Mesodermal cell (in vitro differentiated cells): ENCODE data around the gene HSPA4L.

Experiments used
- H3K27ac ChIP-seq: 2 replicates; pipeline ENCODE4 v1.7.0; 2013; ENCODE audit warnings: mild to moderate bottlenecking, low read depth, low read length, moderate library complexity; ENCODE audit not compliant: severe bottlenecking
- H3K36me3 ChIP-seq: 2 replicates; pipeline ENCODE4 v1.7.1; 2013; ENCODE audit warnings: mild to moderate bottlenecking, low read length, moderate library complexity; ENCODE audit not compliant: control insufficient read depth, insufficient read depth
- H3K4me1 ChIP-seq: one replicate; pipeline ENCODE4 v1.7.1; 2013; ENCODE audit warnings: mild to moderate bottlenecking, low read length; ENCODE audit not compliant: insufficient read depth, control insufficient read depth, poor library complexity, severe bottlenecking
- H3K4me3 ChIP-seq: 2 replicates; pipeline ENCODE4 v1.7.0; 2013; ENCODE audit warnings: low read length, control low read depth, mild to moderate bottlenecking; ENCODE audit not compliant: insufficient read depth, poor library complexity, severe bottlenecking; ENCODE audit errors: extremely low read depth
- H3K9me3 ChIP-seq: 2 replicates; pipeline ENCODE4 v1.7.1; 2013; ENCODE audit warnings: mild to moderate bottlenecking, low read length, moderate library complexity; ENCODE audit not compliant: control insufficient read depth
- WGBS, 2 experiments: methylation state at CpG; one replicate each; pipeline ENCODE4 v1.1.5; 2013; ENCODE audit warnings: missing lambda C conversion rate in 2 of 2; ENCODE audit not compliant: insufficient coverage in 2 of 2; 5-methylcytosine and 5-hydroxymethylcytosine counted together

The HSPA4L gene

DNA sequence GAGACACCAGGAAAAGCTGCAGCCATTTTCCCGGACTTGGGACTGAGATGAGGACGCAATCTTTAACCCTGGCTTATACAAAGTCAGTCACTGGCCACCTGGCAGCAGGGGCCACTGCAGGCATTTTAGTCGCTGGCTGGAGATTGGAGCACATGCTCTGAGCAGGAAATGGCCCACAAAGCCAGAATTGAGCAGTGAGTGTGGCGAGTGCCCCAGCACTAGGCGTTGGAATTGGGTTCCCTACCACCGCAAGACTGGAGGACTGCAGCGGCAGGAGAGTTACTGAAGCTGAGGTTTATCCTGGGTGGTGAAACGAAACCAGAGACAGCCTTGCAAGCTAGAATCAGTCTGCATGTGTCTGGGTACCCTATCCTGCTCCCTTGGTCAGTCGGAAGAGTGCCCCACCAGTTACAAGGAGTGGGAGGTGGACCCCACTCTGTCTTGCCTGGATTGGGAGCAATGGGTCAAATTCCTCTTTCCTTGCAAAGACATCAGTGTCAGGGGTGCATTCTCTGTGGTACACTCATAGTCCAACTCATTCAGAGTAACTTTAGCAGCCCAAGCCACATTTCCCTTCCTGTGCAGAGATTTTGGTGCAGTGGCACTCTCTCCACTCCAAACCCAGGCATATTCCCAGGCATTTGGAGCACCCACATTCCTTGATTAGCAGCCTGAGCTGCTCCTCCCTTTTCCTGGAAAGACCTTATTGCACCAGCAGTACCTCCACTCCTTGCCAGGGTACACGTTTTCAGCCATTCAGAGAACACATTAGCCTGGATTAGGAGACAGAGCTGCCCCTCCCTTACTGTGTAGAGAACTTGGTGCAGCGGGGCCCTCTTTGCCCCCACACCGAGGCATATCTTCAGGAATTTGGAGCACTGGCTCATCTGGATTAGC is 61.8 kb downstream of the HSPA4L start:
- H3K27ac ChIP-seq: no peak overlapping the region
- no peak overlapping the region for H3K4me3 ChIP-seq
- H3K9me3 ChIP-seq: peaks cover 15% of the 10 kb centered on the region
- no peaks in the 10 kb centered on the region for H3K36me3 ChIP-seq
- no peaks in the 10 kb centered on the region for H3K4me1 ChIP-seq
- WGBS, 2 experiments: 90 to 94% methylated on average over 11 to 12 of the region's 12 CpGs

DNA sequence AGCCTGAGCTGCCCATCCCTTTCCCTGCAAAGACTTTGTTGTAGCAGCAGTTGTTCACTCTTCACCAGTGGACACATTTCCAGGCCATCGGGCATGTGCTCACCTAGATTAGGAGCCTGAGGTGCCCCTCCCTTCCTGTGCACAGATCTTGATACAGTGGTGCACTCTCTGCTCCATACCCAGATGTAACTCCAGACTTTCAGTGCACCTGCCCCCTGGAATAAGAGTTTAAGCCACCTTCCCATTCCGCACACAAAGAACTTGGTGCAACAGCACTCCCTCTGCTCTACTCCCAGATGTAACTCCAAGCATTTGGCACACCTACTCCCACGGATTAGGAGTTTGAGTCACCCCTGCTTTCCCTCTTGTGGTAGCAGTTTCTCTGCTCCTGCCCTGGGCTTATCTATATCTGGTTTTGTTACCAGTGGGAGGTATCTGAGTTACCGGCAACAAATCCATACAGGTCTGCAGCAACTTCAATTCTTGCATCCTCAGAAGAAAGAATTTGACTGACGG is 62.5 kb downstream of the HSPA4L start:
- H3K36me3 ChIP-seq: no peaks in the 10 kb centered on the region
- no peaks in the 10 kb centered on the region for H3K4me1 ChIP-seq
- H3K9me3 ChIP-seq: peaks cover 19% of the 10 kb centered on the region
- H3K4me3 ChIP-seq: no peak overlapping the region
- 87 to 98% methylated on average over 3 to 4 of the region's 5 CpGs for WGBS, 2 experiments
- no peak overlapping the region for H3K27ac ChIP-seq

DNA sequence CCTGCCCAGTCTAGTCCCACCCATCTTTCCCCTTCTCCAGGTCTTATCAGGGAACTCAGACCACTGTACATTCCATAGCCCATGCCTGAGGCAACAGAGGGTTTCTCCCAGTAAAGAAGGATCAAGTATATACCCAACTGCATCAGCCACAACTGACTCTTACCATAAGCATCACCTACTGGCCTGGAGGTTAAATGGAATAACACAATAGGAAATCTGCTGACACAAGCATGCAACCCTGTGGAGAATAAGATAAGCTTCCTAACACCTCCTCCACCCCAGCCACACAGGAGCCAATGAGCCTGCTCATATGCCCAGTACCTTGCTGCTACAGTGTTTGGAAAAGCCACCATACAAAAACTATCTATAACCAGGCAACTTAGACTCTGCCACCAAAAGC is 63.9 kb downstream of the HSPA4L start:
- Histone ChIP-seq H3K4me3 (no peak overlapping the region), H3K36me3 (no peaks in the 10 kb centered on the region), H3K4me1 (no peaks in the 10 kb centered on the region), H3K27ac (no peak overlapping the region), H3K9me3 (peaks cover 26% of the 10 kb centered on the region)

DNA sequence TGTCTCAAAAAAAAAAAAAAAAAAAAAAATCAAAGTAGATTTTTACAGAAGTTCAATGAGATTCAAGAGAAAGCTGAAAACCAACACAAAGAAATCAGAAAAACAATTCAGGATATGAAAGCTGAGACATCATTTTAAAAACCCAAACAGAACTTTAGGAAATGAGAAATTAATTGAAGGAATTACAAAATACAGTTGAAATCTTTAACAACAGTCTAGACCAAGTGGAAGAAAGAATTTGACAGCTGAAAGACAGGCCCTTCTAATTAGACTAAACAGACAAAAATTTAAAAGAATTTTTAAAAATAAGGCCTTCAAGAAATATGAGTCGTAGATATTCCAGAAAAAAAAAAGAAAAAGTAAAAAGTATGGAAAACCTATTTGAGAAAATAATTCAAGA is 64.6 kb downstream of the HSPA4L start:
- Histone ChIP-seq H3K27ac (no peak overlapping the region), H3K4me3 (no peak overlapping the region), H3K36me3 (no peaks in the 10 kb centered on the region), H3K9me3 (peaks cover 26% of the 10 kb centered on the region), H3K4me1 (no peaks in the 10 kb centered on the region)
- WGBS, 2 experiments: no CpG with 5 or more reads among the region's 1 CpG

DNA sequence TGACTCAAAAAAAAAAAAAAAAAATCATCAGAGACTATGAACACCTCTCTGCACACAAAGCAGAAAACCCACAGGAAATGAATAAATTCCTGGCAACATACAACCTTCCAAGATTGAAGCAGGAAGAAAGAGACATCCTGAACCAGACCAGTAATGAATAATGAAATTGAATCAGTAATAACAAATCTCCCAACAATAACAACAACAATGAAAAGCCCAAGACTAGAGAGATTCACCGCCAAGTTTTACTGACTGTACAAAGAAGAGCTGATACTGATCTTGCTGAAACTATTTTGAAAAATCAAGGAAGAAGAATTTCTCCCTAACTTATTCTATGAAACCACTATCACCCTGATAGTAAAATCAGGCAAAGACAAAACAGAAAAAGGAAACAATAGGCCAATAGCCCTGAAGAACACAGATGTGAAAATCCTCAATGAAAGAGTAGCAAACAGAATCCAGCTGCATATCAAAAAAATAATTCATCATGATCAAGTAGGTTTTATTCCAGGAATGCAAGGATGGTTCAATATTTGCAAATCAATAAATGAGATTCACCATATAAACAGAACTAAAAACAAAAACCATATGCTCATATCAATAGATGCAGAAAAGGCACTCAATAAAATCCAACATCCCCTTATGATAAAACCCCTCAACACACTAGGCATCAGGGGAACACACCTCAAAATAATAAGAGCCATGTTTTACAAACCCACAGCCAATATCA is 67.5 kb downstream of the HSPA4L start:
- Histone ChIP-seq H3K4me3 (no peak overlapping the region), H3K36me3 (no peaks in the 10 kb centered on the region), H3K4me1 (no peaks in the 10 kb centered on the region), H3K9me3 (peaks cover 26% of the 10 kb centered on the region), H3K27ac (no peak overlapping the region)
- WGBS, 2 experiments: no CpG with 5 or more reads among the region's 1 CpG

DNA sequence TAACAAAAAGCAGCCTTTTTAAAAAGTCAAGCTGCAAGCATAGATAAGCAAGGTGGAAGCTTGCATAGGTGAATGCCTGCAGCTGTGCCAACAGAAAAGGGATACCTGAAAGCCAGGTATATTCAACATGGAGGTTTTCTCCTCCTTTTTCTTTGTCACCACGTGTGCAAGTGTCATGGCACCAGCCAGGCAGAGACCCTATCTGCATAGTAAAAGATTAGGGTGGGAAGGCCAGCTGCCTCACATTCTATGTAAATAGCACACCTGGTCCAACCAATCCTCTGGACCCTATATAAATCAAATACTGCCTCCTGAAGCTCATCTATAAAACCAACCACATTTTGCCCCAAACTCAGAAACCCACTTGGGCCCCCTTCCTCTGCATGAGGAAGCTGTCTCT is 70.5 kb downstream of the HSPA4L start:
- H3K9me3 ChIP-seq: peaks cover 20% of the 10 kb centered on the region
- no peaks in the 10 kb centered on the region for H3K36me3 ChIP-seq
- no peak overlapping the region for H3K27ac ChIP-seq
- WGBS, 2 experiments: no CpG with 5 or more reads among the region's 1 CpG
- peaks cover 6% of the 10 kb centered on the region for H3K4me1 ChIP-seq
- H3K4me3 ChIP-seq: no peak overlapping the region

DNA sequence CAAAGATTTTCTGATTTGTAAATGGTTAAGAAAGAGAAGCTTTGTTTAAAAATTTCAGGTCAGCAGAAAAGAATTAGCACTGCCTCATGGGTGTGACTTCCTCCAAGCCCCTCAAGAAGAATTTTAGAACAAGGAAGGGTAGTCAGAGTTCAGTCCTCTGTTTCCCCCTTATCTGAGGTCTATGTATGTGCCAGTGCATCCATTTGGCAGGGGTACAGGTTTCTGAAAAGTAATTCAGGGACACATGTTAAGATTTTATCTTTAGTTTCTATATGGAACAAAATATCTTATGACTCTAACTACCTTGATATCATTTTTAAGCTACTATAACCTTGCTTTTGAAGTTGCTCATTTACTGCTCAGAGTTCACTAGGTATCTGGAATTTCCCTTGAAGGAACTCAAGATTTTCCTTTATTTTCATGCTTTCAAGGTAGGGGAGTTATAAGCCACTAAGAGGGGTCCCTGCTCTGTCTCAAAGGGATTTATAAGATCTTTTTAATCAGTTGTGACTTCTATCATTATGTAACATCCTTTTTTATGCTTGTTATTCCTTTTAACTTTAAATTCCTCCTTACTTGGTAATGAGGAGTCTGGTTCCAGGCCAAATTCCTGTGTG is 74.2 kb downstream of the HSPA4L start:
- Histone ChIP-seq H3K27ac (no peak overlapping the region), H3K4me3 (no peak overlapping the region), H3K36me3 (no peaks in the 10 kb centered on the region), H3K4me1 (peaks cover 6% of the 10 kb centered on the region), H3K9me3 (no peaks in the 10 kb centered on the region)

DNA sequence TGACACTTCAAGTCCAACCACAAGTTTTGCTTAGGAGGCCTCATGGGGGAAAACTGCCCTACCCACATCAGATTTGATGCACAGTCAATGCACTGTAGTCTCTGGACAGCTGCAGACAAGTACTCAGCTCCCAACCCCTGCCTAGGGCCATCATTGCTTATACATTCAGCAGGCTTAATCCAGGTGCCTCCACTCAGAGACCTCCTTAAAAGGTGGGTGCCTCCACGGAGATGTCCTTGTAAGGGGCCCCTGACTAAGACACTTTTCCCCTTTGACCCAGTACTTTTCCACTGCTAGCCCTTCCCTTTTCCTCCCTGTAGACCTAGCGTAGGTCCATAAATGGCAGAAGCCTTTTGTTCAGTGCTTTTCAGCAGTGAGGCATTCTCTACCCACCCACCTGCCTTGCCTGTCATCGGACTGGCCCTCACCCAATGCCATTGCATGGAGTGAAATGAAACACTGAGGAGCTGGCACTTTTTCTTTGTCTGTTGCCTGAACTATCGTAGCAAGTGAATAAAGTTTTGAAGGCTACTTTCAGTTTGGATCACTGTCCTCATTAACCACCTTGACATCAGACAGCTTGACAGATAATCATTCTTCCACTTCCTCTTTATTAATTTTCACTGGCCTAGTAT is 74.8 kb downstream of the HSPA4L start:
- 71 to 83% methylated on average over 3 to 4 of the region's 4 CpGs for WGBS, 2 experiments
- H3K4me1 ChIP-seq: peaks cover 6% of the 10 kb centered on the region
- no peaks in the 10 kb centered on the region for H3K36me3 ChIP-seq
- no peak overlapping the region for H3K4me3 ChIP-seq
- H3K9me3 ChIP-seq: no peaks in the 10 kb centered on the region
- no peak overlapping the region for H3K27ac ChIP-seq

DNA sequence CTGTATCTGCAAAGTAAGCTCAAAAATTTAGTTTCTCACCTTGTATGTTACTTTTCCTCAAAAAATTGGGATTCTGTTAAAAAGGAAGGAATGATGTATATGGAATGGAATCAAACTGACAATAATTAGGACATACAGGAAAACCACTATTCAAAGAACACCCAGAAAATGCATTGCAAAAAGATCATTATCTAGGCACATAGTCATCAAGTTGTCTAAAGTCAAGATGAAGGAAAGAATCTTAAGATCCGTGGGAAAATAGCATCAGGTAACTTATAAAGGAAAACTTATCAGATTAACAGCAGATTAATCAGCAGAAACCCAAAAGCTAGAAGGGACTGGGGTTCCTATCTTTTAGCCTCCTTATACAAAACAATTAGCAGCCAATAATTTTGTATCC is 75.5 kb downstream of the HSPA4L start:
- Histone ChIP-seq H3K36me3 (no peaks in the 10 kb centered on the region), H3K4me3 (no peak overlapping the region), H3K27ac (no peak overlapping the region), H3K9me3 (no peaks in the 10 kb centered on the region), H3K4me1 (peaks cover 6% of the 10 kb centered on the region)
- 100% methylated on average over 1 of the region's 1 CpG; no CpG with 5 or more reads in 1 of the 2 experiments for WGBS, 2 experiments

DNA sequence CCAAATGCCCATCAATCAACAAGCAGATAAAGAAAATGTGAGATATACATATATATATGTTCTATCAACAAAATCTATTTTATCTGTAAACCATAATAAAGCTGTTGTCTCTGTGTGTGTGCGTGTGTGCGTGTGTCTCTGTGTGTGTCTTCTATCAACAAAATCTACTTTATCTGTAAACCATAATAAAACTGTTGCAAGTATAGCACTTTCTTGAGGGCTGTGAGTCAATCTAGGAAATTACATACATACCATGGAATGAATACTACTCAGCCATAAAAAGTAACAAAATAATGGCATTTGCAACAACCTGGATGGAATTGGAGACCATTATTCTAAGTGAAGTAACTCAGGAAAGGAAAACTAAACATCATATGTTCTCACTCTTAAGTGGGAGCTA is 86.1 kb downstream of the HSPA4L start:
- H3K36me3 ChIP-seq: no peaks in the 10 kb centered on the region

More for the DNA sequence above, 86.1 kb downstream of the HSPA4L start:
- H3K4me3 ChIP-seq: no peak overlapping the region
- H3K9me3 ChIP-seq: no peaks in the 10 kb centered on the region
- no peak overlapping the region for H3K27ac ChIP-seq
- WGBS, 2 experiments: no CpG with 5 or more reads among the region's 2 CpGs
- H3K4me1 ChIP-seq: peaks cover 7% of the 10 kb centered on the region
